HCT116 (cell line): ENCODE results near the gene EMC1.

ENCODE experiments used
- ATF3 ChIP-seq: IDR thresholded peaks from 2 replicates; pipeline ENCODE4 v1.6.1; 2012
- CBX3 ChIP-seq: IDR thresholded peaks from 2 replicates; pipeline ENCODE4 v1.6.1; 2012; ENCODE audit warnings: low read depth
- CEBPB ChIP-seq: IDR thresholded peaks from 2 replicates; pipeline ENCODE4 v1.6.1; 2012; ENCODE audit warnings: low read depth
- CTCF ChIP-seq, 3 experiments: fragments of 200-600 bp in 1 of 3; sonication (generic) in 1 of 3; IDR thresholded peaks in 2 of 3; conservative IDR thresholded peaks in 1 of 3; 2 replicates each; pipeline ENCODE4 v1.5.1; 2012 to 2017; ENCODE audit warnings: low read depth in 2 of 3, low read length in 2 of 3, antibody characterized with exemption in 1 of 3, borderline replicate concordance in 1 of 3, control low read depth in 1 of 3, mild to moderate bottlenecking in 1 of 3, mixed read lengths in 1 of 3, mixed run types in 1 of 3, moderate library complexity in 1 of 3; ENCODE audit not compliant: insufficient read depth in 1 of 3
- EZH2phosphoT487 ChIP-seq: fragments of 200-600 bp; IDR thresholded peaks from 2 replicates; pipeline ENCODE4 v1.6.1; 2018; ENCODE audit warnings: antibody characterized with exemption, borderline replicate concordance
- MAX ChIP-seq: IDR thresholded peaks from 2 replicates; pipeline ENCODE4 v1.6.1; 2012
- POLR2A ChIP-seq: IDR thresholded peaks from 2 replicates; pipeline ENCODE4 v1.7.0; 2011; ENCODE audit warnings: borderline replicate concordance; ENCODE audit not compliant: insufficient read depth, insufficient read length; ENCODE audit errors: extremely low read depth
- POLR2AphosphoS5 ChIP-seq: IDR thresholded peaks from 2 replicates; pipeline ENCODE4 v1.6.1; 2011; ENCODE audit warnings: mild to moderate bottlenecking, low read depth, low read length, moderate library complexity
- RAD21 ChIP-seq: IDR thresholded peaks from 2 replicates; pipeline ENCODE4 v1.6.1; 2012; ENCODE audit warnings: low read depth, mild to moderate bottlenecking
- SIN3A ChIP-seq: IDR thresholded peaks from 2 replicates; pipeline ENCODE4 v1.6.1; 2012; ENCODE audit warnings: low read depth

- no peak for TF ChIP-seq ATF3
- no peak for TF ChIP-seq POLR2AphosphoS5
- 0 out of 6 replicates have a peak, but pooled peaks of 2 of the 3 experiments have one; percentile 12 to 24 for TF ChIP-seq CTCF (IDR thresholded peaks at IDR 0.05 in 2 of 3, conservative IDR thresholded peaks at IDR 0.05 in 1 of 3; ENCODE audit: borderline replicate concordance in 1 of 3, insufficient read depth in 1 of 3, low read depth in 2 of 3, low read length in 2 of 3)
- TF ChIP-seq POLR2A = no peak
- no peak for TF ChIP-seq MAX
- no peak for TF ChIP-seq EZH2phosphoT487
- no peak for TF ChIP-seq CEBPB
- no peak for TF ChIP-seq SIN3A
- TF ChIP-seq CBX3 = no peak
- no peak for TF ChIP-seq RAD21
These were observed 18.8 kb downstream of the EMC1 start for GRCh38 chr1:19232524-19232846.
